Effector CD4-positive, alpha-beta T cell (primary cell): ENCODE measurements around the gene CPNE9.
"Not testable (repeated sequence)": the region's sequence is repeated elsewhere in the genome, so short reads cannot be mapped to it uniquely, and the experiment has no call there.

Experiments
- DNase-seq: peaks from one replicate; pipeline ENCODE4 v3.0.0-alpha.2; 2020

Gene CPNE9

DNA sequence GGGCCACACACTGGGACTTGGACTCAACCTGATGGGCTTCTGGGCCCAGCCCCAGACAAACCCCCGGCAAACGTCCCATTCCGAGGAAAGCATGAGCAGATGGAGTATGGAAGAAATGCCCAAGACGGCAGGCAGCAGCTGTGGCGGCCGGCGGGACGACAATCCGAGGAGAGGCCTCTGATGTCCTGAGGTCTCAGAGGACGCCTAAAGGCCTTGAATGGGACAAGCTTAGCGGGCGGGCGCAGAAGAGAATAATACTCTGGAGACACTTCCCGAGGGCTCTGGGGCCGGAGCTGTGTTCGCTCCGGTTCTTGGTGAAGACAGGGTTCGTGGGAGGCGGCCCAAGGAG lies 45.6 kb downstream of the CPNE9 start:
- no peak for DNase-seq

DNA sequence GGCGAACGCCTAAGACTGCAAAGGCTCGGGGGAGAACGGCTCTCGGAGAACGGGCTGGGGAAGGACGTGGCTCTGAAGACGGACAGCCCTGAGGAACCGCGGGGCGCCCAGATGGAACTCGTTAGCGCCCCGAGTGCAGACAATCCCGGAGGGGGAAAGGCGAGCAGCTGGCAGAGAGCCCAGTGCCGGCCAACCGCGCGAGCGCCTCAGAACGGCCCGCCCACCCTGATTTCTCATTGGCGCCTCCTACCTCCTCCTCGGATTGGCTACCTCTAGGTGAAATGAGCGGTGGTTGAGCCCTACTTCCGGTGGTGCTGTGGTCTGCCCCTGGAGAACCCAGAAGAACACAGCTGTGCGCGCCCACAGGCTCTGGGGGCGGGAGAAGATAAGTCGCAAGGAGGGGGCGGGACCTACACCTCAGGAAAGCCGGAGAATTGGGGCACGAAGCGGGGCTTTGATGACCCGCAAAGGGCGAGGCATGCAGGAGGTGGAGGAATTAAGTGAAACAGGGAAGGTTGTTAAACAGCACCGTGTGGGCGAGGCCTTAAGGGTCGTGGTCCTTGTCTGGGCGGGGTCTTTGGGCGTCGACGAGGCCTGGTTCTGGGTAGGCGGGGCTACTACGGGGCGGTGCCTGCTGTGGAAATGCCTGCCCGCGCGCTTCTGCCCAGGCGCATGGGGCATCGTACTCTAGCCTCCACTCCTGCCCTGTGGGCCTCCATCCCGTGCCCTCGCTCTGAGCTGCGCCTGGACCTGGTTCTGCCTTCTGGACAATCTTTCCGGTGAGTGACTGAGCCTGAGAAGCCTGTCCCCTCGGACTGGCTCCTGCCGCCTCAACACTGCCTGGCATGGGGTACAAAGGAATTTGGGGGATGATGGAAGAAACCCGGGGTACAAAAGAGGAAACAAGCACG lies 46.3 kb downstream of the CPNE9 start, which contains the start of gene OGG1:
Gene OGG1, plus strand, starts transcription at position 308 of the 911 bp plus-strand sequence. Its CDS starts 335 bp downstream, at position 643.
- peak; percentile 94 for DNase-seq

DNA sequence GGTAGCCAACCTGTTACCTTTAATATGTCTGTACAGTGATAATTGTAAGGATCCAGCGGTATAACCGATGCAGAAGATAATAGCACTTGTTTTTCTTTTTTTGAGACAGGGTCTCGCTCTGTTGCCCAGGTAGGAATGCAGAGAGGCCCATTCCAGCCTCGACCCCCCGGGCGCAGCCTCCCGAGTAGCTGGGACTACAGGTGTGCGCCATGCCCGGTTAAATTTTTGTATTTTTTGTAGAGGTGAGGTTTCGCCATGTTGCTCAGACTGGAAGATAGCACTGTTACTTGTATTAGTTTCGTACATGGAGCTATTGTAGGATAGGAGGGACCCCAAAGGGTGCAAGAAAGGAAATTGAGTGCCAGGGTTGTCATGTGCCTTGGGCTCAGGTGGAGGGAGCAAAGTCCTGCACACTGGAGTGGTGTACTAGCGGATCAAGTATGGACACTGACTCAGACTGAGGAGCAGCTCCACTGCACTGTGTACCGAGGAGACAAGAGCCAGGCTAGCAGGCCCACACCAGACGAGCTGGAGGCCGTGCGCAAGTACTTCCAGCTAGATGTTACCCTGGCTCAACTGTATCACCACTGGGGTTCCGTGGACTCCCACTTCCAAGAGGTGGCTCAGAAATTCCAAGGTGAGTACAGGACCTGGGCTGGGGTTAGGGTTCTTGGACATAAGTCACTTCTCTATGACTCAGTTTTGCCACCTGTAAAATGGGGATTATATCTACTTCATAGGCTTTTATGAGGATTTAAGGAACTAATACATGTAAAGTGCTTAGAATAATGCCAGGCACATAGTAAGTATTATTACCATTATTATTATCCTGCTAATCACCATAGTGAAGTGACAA lies 47.2 kb downstream of the CPNE9 start:
- DNase-seq = no peak

DNA sequence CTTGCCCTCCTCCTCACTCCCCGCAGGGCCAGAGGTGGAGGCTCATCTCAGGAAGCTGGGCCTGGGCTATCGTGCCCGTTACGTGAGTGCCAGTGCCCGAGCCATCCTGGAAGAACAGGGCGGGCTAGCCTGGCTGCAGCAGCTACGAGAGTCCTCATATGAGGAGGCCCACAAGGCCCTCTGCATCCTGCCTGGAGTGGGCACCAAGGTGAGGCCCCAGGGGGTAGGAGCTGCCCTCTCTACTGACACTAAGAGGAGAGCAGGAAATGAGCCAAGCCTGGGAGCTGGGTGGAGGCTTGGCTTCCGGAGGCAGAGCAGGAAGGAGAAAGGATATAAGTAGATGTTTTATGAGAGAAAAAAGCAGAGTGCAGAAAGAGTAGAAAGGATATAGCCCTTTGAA lies 51.0 kb downstream of the CPNE9 start:
- no peak for DNase-seq

DNA sequence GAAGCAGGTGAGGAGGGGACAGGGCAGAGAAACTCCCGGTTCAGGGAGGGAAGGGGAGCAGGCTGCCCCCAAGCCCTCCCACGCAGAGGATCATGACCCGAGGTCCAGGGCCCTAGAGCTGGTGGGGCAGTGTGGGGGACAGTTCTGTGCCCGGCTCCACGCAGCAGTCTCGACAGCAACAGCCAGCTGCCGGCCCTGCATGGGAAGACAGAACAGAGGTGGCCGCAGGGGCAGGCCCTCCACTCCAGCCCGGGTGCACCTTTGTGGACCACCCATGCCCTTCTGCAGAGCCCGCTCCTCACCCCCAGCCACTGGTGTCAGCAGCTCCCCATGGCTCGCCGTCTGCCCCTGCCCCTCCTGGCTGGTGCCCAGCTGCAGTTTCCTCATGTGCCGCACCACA lies 53.8 kb downstream of the CPNE9 start:
- no peak for DNase-seq

DNA sequence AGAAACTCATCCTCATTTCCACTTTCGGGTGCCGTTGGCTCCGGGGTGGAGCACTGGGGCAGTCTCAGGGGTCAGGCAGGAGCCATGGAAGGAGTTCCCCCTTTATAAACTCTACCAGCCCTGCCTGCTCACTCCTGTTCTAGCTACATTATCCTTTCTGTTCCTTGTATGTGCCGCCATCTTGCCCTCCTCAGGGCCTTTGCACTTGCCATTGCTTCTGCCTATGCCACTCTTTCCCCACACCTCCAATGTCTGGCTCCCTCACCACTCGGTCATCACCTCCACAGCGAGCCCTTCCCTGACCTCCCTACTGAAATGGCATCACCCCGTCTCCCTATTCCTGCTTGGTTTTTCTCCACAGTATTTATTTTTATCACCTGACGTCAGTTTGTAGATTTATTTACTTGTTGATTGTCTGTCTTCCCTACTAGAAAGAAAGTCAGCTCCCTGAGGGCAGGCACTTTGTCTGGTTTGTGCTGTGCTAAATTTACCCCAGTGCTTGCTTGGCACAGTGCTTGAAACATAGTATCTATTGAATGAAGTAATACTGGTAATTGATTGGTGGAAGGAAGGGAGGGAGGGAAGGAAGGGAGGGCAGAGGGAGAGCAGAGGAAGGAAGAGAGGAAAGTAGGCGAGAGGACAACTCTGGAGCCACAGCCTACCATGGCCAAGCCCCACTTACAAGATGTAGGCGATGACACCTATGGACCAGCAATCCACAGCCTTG lies 57.3 kb downstream of the CPNE9 start:
- DNase-seq = no peak

DNA sequence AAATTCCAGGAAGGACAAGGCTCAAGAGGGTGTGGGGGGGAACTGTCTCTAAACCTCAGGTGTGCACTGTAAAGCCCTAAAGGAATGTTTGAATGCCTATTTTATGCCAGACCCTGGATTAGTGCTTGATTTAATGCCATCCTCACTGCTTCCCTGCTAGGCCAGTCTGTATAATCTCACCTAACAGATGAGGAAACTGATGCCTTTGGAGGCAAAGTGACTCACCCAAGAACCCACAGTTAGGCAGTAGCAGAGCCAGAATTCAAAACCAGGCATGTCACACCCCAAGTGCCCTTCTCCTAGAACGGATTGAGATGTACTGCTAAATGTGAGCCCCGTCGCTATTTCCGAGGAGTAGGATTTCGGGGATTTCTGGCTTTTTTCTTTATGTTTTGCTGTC lies 58.3 kb downstream of the CPNE9 start:
- no peak for DNase-seq

DNA sequence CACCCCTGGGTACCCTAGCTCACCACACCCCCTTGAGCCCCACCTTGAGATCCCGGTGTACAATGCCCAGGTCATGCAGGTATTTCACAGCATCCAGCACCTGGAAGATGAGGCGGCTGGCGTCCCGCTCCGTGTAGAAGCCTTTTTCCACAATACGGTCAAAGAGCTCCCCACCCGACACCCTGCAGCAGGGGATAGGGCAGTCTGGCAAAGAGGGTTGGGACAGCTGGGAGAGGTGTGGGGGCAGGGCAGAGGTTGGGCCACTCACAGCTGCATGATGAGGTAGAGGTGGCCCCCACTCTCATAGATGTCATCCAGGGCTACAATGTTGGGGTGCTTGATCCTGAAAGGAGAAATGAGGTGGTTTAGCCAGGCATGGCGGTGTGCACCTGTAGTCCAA lies 59.2 kb downstream of the CPNE9 start:
- no peak for DNase-seq

DNA sequence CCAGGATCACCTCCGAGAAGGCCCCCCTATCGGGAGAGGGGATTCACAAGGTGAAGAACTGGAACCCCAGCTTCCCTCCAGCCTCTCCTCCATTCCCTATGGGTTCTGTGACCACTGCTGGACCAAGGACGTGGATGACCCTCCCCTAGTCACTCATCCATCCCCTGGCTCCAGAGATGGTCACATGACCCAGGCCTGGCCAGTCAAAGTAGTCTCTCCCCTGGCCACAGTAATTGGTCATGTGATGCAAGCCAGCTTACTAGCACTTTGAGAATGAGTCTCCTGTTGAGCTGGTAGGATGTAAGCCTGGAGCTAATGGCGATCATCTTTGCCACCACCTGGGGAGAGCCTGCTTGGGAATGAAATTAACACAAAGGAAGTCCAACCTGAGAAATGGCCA lies 62.2 kb downstream of the CPNE9 start:
- no peak for DNase-seq

DNA sequence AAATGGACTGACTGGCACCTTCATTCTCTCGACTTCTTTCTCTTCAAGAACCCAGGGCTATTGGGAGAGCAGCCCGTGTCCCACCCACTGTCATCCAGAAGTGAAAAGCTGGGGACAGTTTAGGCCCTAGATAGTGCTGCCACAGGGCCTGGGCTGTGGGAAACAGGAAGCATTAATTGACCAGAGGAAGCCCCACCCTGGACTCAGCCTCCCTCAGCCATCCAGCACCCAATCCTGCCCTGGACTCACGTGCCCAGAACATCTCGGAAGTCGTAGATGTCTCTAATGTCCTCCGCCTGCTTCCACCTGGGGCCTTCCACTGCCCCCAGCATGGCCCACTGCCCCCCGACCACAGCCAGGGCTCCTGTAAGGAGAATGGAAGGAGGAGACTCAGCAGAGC lies 63.8 kb downstream of the CPNE9 start:
- no peak for DNase-seq

DNA sequence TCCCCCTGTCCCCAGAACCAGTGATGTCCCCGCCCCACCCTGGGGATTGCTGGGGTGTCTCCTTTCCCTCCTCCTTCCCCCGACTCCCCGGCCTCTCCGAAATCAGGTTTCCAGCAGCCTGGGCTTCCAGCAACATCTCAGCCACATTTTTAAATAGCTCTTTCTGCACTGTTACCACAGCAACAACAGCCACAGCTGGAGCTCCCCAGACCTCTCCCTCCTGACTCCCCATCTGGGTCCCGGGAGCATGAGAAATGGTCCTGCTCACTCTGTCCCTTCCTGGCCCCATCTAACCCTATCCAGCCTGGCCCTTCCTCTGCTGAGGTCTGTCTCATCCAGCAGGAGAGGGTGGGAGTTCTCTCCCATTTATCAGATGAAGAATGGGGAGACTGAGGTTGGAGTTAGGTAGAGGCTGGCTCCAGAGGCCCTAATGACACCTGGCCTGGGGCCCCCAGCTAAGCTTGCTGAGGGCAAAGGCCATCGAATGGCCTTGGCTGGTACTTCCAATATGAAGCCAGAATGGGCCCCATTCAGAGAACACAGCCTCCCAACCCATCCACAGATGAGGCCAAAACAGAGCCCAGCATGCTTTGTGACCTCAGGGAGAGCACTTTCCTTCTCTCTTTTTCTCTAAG lies 64.6 kb downstream of the CPNE9 start:
- no peak for DNase-seq

DNA sequence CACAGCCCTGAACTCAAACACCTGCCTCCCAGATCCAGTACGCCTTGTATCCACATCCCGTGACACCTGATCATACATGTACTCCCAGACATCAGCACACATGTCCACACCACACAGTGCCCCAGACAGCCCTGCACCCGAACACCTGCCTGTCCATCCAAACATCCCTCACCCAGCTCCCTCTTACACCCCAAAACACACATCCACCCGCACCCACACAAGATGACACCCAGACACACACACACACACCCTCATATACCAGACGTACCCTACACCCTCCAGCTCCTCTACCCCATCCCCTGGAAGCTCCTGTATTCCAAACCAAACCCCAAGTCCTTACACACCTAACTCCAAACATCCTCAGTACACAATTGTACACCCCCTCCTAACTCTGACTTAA lies 65.4 kb downstream of the CPNE9 start:
- DNase-seq = no peak

DNA sequence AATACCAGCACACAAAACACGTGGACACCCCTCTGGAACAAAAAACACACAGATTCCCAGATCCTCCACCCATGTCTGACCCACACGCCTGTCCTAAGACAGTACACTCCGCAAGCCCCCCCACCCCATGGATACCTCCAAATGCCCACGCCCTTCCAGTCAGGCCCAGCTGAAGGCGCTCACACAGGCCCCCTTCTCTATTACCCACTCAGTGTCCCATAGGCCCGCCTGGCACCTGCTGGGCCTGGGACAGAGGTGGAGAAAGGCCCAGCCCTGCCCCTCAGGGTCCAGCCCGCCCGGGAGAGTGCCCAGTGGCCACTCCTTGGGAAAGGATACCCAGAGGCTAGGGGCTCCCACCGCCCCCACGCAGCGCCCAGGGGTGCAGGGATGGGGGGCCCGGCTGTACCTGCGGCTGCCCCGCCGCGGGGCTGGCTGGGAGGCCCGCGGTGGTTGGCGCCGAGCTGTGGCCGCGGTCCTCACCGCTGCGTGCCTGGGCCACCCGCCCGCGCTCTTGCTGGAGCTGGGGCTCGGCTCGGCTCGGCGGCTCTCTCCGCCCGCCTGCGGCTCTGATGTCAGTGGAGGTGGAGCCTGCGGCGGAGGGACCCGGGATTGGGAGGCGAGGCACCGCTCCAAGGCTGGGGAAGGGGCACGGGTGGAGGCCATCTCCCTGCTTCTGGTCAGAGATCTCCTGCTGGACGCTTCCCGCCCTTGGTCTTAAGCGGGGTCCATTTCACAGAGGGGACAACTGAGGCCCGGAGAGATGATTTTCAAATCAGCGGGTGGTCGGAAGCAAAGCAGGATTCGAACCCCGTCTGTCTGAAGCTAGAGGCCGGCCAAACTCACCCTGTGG lies 66.0 kb downstream of the CPNE9 start, which contains the start of gene CAMK1:
Gene CAMK1, minus strand, starts transcription at position 522 of the 850 bp plus-strand sequence. CDS start 2,198 bp downstream, outside the sequence.
- peak; percentile 30 for DNase-seq

DNA sequence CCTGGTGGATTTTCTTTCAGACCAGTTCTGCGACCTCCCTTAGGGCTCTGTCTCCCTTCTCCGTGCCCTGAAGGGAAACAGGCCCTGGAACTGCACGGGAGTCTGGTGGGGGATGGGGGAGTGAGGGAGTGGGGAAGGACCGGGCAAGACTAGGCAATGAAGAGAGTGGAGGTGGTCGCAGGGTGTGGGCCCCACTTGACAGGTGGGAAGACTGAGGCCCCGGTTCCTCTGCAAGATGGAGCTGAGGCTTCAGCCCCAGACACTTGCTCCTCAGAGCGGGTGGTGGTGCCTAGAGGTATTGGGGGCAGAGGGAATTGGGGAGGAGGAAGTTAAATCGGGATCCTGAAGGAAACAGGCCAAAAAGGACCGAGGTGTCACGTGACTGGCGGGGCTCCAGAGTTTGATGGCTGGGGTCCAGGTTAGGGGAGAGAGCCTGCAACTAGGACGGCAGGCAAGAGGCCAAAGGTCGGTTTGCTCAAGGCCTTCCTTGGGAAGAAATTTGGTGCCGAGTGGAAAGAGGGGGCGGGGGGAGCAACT lies 66.7 kb downstream of the CPNE9 start:
- DNase-seq = no peak

DNA sequence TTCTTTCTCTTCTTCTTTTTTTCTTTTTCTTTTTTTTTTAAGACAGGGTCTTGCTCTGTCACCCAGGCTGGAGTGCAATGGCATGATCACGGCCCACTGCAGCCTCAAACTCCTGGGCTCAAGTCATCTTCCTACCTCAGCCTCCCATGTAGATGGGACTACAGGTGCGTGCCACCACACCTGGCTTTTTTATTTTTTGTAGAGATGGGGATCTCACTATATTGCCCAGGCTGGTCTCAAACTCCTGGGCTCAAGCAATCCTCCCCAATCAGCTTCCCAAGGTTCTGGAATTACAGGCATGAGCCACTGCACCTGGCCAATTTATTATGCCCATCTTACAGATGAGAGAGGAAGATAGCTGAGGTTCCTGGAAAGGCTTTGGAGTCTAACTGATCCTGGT lies 67.4 kb downstream of the CPNE9 start:
- not testable (repeated sequence) for DNase-seq

DNA sequence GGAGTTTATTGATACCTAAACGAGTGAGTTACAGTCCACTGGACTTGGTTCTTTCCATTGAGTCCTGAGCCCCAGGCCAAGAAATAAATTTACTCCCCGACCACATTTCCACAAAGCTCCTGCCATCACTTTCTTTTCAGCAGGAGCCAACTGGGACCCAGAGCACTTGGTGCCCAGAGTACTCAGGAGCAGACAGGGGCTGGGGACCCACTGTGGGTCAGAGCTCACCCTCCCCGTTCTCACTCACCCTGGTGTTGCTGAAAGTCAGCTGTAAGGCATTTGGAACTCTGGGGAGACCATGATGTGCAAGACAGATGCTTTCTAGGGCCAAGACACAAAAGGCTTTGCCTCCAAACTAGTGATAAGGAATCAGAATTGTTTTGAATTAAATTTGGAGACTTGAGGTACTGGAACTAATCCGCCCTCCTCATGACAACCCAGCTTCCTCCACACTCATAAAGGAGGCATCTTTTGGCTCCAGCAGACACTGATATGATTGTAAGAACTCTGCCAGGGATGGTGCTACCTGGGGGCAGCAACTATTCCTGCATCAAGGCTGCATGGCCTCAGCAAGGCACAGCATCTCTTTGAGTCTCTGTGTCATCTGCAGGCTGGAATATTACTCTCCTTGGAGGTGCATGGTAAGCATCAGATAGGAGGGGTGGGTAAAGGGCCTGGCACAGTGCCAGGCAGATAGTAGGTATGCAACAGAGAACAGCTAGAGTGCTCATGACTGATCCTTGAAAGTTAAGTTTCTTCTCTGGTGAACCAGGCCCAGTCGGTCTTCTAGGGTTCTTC lies 73.5 kb downstream of the CPNE9 start:
- no peak for DNase-seq

DNA sequence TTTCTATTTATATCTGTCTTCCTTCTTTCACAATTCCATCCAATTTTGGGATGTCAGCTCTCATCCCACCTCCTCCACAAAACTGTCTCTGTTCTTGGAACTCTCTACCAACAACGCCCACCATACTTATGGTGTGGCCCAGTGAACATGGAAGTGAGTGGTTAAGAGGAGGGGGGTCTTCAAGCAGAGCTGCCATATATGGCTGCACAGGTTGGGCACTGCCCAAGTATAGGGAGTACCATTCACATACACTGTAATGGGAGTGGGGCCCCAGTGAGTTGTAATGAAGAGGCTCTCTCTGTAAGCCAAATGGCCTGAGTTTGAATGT lies 74.0 kb downstream of the CPNE9 start:
- no peak for DNase-seq

DNA sequence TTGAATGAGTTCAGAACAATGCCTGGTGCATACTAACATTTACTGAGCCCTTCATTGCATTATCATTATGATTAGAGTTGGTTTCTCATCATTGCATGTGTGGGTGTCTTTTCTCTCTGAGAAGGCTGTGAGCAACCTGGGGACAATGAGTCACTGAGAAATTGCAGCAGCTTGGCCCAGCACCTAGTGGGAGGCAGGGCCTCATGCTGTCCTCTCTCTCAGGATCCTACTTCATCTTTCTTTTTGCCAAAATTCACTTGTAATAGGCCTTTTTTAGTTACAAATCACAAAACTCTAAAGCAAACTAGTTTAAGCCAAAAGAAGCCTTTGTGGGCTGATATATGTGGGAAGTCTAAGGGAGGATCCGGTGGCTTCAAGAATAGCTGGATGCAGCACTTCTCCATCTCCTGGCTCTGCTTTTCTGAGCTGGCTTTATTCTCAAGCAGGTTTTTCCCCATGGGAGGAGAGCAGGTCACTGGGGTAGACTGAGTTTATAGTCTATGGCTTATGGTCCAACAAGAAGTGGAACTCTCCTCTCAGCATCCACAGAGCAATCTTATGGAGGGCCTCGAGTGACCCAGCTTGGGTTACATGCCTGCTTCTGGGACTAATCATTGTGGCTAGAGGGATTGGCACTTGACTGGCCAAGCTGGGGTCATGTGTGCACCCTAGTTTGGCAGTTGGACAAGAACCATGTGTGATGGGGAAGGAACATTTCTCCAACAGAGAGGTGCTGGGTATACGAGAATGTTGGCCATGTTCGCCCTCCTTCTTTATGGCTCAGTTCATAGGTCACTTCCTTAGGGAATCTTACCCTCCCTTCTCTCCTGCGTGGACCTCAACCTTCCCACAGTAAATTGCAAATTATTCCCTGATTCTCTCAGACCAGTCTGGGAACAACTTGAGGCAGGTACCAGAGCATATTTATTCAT lies 74.8 kb downstream of the CPNE9 start:
- no peak for DNase-seq

DNA sequence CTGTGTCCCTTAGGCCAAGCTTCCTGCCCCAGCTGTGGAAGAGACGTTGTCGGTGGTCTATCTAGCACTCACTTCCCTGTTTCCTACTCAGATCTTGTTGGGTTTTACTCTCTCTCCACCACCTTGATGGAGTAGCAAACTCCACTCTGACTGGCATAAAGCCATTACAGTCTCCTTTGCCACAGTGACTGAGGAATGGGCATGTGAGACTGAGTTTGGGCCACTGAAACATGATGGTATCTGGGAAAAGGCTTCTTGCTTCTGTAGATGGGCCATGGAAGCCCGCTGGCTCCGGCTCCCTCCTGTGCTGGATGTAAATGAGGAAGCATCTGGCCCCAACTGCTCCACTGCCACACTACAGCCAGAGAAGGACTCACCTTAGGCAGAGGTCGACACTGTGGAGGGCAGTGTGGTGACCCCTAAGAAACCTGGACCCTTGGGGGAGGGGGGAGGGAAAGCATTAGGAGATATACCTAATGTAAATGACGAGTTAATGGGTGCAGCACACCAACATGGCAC lies 75.5 kb downstream of the CPNE9 start:
- DNase-seq = no peak
